OCI-LY3 (cell line): ENCODE measurements around the gene MTMR2.

ENCODE experiments used
- H2AFZ ChIP-seq: fragments of 200-600, 300-600 bp; shearing (Covaris generic); 2 replicates; pipeline ENCODE4 v1.6.0; 2014; ENCODE audit warnings: antibody characterized with exemption, low read depth, low read length
- H3K27ac ChIP-seq: fragments of 200-600, 300-600 bp; sonication (generic); 2 replicates; pipeline ENCODE4 v1.5.1; 2014; ENCODE audit warnings: mild to moderate bottlenecking, low read length, moderate library complexity, mixed read lengths
- H3K27me3 ChIP-seq: fragments of 200-600, 300-600 bp; sonication (generic); 2 replicates; pipeline ENCODE4 v1.6.1; 2014; ENCODE audit warnings: low read depth, low read length, mixed read lengths
- H3K36me3 ChIP-seq: fragments of 200-600, 300-600 bp; sonication (generic); replicated peaks from 2 replicates; pipeline ENCODE3; 2014; ENCODE audit warnings: low read depth, low read length, mixed read lengths
- H3K4me1 ChIP-seq: fragments of 300-600, 200-600 bp; sonication (generic); 2 replicates; pipeline ENCODE4 v1.6.1; 2014; ENCODE audit warnings: low read length, mixed read lengths
- H3K4me2 ChIP-seq: fragments of 200-600, 300-600 bp; sonication (generic); 2 replicates; pipeline ENCODE4 v1.6.1; 2014; ENCODE audit warnings: low read length, mixed read lengths
- H3K4me3 ChIP-seq: fragments of 300-600, 200-600 bp; sonication (generic); 2 replicates; pipeline ENCODE4 v1.5.1; 2014; ENCODE audit warnings: antibody characterized with exemption, mild to moderate bottlenecking, low read length, moderate library complexity
- H3K79me2 ChIP-seq: fragments of 300-600, 200-600 bp; shearing (Covaris generic); 2 replicates; pipeline ENCODE4 v1.6.1; 2014; ENCODE audit warnings: mild to moderate bottlenecking, low read length, mixed read lengths
- H3K9ac ChIP-seq: fragments of 300-600, 200-600 bp; shearing (Covaris generic); 2 replicates; pipeline ENCODE4 v1.6.0; 2014; ENCODE audit warnings: mild to moderate bottlenecking, low read length, moderate library complexity
- H3K9me3 ChIP-seq: fragments of 200-600, 300-600 bp; shearing (Covaris generic); 2 replicates; pipeline ENCODE4 v1.6.1; 2014; ENCODE audit warnings: low read length, mixed read lengths; ENCODE audit not compliant: insufficient read depth
- H4K20me1 ChIP-seq: fragments of 200-600, 300-600 bp; sonication (generic); 2 replicates; pipeline ENCODE4 v1.6.1; 2016; ENCODE audit warnings: low read length, mixed read lengths; ENCODE audit not compliant: insufficient read depth
- CTCF ChIP-seq: fragments of 200-600, 300-600 bp; sonication (generic); IDR thresholded peaks from 2 replicates; pipeline ENCODE4 v1.5.1; 2014; ENCODE audit warnings: antibody characterized with exemption, low read length, low read depth
- EZH2phosphoT487 ChIP-seq: fragments of 200-600 bp; shearing (Covaris generic); IDR thresholded peaks from 2 replicates; pipeline ENCODE4 v1.6.1; 2018; ENCODE audit warnings: antibody characterized with exemption, mixed run types, low read depth

The MTMR2 gene

GRCh38 chr11:95790933-95791708 lies 132.8 kb downstream of the MTMR2 start:
- Histone ChIP-seq H3K79me2 (peaks cover 75% of the 10 kb centered on the region), H3K4me3 (peak overlapping the region; percentile 94), H2AFZ (peak overlapping the region; percentile 52; the same call in 1 of the 2 replicates), H3K9ac (peak overlapping the region; percentile 93), H3K9me3 (no peaks in the 10 kb centered on the region), H4K20me1 (peaks cover 29% of the 10 kb centered on the region), H3K4me2 (peak overlapping the region; percentile 94), H3K4me1 (peaks cover 17% of the 10 kb centered on the region), H3K27me3 (no peaks in the 10 kb centered on the region), H3K27ac (peak overlapping the region; percentile 92), H3K36me3 (peaks cover 5% of the 10 kb centered on the region)
- TF ChIP-seq EZH2phosphoT487 (no peak), CTCF (no peak)

DNA sequence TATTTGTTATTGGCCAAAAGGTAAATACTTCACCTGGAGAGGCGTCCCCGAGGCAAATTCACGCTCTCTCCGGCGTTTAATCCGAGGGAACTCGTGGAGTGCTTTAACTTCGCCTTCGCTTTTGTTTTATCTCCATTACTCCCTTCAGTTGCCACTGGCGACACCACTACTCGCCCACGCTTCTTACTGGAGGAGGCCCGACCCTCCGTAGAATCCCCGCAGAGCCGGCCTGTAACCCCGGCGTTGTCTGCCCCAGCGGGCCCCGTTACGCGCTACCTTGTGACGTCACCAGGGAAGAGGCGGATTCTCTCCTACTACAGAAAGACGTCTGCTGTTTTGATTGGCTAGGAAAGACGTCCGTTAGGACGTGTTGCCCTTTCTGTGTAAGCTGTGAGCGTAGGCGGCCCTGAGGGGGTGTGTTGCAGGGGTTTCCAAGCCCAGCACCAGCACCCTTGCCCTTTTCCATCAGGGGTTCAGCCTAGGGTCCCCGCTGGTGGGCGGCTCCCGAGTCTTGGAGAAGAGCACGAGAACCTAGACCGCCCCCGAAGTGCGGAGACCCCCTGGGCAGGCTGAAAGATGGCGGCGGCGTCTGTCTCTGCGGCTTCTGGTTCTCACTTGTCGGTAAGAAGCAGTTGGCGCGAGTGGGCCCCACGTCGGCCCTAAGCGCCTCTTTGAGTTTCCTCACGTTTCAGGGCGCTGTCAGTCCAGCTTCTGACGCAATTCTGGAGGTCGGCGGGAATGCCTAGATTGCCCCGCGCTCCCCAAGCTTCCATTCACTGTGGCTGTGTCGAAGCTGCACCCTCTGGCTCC lies 133.6 kb downstream of the MTMR2 start, which contains the start of gene CEP57:
Gene CEP57, plus strand, starts transcription at position 376 of the 810 bp plus-strand sequence. Its CDS starts 201 bp downstream, at position 577.
- no peaks in the 10 kb centered on the region for H3K9me3 ChIP-seq
- H3K4me2 ChIP-seq = peak within 1 kb of the TSS; percentile 94
- H3K4me1 ChIP-seq = peaks cover 17% of the 10 kb centered on the region
- H3K79me2 ChIP-seq = peaks cover 67% of the 10 kb centered on the region
- peak within 1 kb of the TSS; percentile 52; the same call in 1 of the 2 replicates for H2AFZ ChIP-seq
- peak within 1 kb of the TSS; percentile 92 for H3K27ac ChIP-seq
- no peaks in the 10 kb centered on the region for H3K27me3 ChIP-seq
- H4K20me1 ChIP-seq = peaks cover 29% of the 10 kb centered on the region
- no peak for TF ChIP-seq EZH2phosphoT487
- no peak for TF ChIP-seq CTCF
- peak within 1 kb of the TSS; percentile 93 for H3K9ac ChIP-seq
- peaks cover 12% of the 10 kb centered on the region for H3K36me3 ChIP-seq
- H3K4me3 ChIP-seq = peak within 1 kb of the TSS; percentile 94

DNA sequence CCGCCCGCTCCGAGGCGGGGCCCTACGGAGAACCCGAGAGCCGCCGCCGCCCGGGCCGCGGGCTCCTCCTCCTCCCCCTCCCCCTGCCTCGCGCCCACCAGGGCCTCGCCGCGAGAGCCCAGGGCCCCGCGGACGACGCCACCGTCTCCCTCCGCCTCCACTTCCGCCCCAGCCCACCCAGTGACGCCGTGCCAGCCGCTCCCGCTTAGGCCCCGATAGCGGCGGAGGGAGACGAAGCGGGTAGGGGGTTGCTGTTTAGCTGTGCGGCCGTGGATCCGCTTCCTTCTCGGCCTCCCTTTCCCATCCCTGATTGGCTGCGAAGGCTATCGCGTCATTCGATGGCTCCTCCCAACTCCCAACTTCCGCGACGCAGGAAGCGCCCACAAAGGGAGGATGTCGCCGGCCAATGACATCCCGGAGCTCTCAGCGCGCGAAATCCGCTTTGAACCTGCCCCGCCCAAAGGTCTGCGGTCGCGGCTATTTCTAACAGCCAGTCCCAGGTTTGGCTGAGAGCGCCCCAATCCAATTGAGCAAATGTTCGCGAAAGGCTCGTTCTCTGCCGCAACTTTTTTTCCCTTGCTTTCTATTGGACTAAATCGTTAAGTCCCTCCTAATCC lies 134.3 kb downstream of the MTMR2 start, which contains the start of gene FAM76B:
Gene FAM76B, minus strand, starts transcription at position 277 of the 617 bp plus-strand sequence. CDS start 304 bp downstream, outside the sequence.
- TF ChIP-seq EZH2phosphoT487 (no peak), CTCF (no peak)
- Histone ChIP-seq H3K9ac (peak within 1 kb of the TSS; percentile 93), H2AFZ (peak within 1 kb of the TSS; percentile 52; the same call in 1 of the 2 replicates), H3K4me3 (peak within 1 kb of the TSS; percentile 94), H3K27ac (peak within 1 kb of the TSS; percentile 92), H3K36me3 (peaks cover 19% of the 10 kb centered on the region), H3K79me2 (peaks cover 61% of the 10 kb centered on the region), H3K9me3 (no peaks in the 10 kb centered on the region), H4K20me1 (peaks cover 25% of the 10 kb centered on the region), H3K4me2 (peak within 1 kb of the TSS; percentile 94), H3K27me3 (no peaks in the 10 kb centered on the region), H3K4me1 (peaks cover 17% of the 10 kb centered on the region)
